ENCODE data around the gene CHD2.
A peak's percentile ranks its signal among the peaks of the same experiment; 100 is the strongest.

Gene CHD2

GRCh38 chr15:92886815-92887214 is 13.3 kb upstream of the CHD2 start:
- H4K20me1 ChIP-seq (ENCODE audit: insufficient read depth) = peaks cover 15% of the 10 kb centered on the region
- peak overlapping the region; percentile 88 for H3K4me2 ChIP-seq
- peaks cover 53% of the 10 kb centered on the region for H3K36me3 ChIP-seq (ENCODE audit: insufficient read depth)
- no peaks in the 10 kb centered on the region for H3K27me3 ChIP-seq (ENCODE audit: insufficient read depth, low read depth)
- H3K27ac ChIP-seq = peak overlapping the region; percentile 95
- H3K4me1 ChIP-seq (ENCODE audit: low read depth, poor library complexity, severe bottlenecking) = peaks cover 62% of the 10 kb centered on the region
- no peak overlapping the region for H2AFZ ChIP-seq (ENCODE audit: low read depth)
- peak overlapping the region; percentile 98 for H3K9ac ChIP-seq
- H3K79me2 ChIP-seq (ENCODE audit: insufficient read depth, low read depth) = peaks cover 89% of the 10 kb centered on the region
- no peak overlapping the region for H3K4me3 ChIP-seq (IDR thresholded peaks at IDR 0.05; ENCODE audit: insufficient read depth, low read depth, low read length)
- no peak for TF ChIP-seq CTCF (conservative IDR thresholded peaks at IDR 0.05; ENCODE audit: low read depth, low read length)

GRCh38 chr15:92887869-92888268 is 12.3 kb upstream of the CHD2 start:
- peaks cover 99% of the 10 kb centered on the region for H3K79me2 ChIP-seq (ENCODE audit: insufficient read depth, low read depth)
- no peak overlapping the region for H2AFZ ChIP-seq (ENCODE audit: low read depth)
- H3K9ac ChIP-seq = peak overlapping the region; percentile 98
- H3K36me3 ChIP-seq (ENCODE audit: insufficient read depth) = peaks cover 61% of the 10 kb centered on the region
- H3K4me1 ChIP-seq (ENCODE audit: low read depth, poor library complexity, severe bottlenecking) = peaks cover 72% of the 10 kb centered on the region
- H3K4me3 ChIP-seq (IDR thresholded peaks at IDR 0.05; ENCODE audit: insufficient read depth, low read depth, low read length) = no peak overlapping the region
- peak overlapping the region; percentile 95; the same call in 1 of the 2 replicates for H3K27ac ChIP-seq
- peak overlapping the region; percentile 88 for H3K4me2 ChIP-seq
- peaks cover 15% of the 10 kb centered on the region for H4K20me1 ChIP-seq (ENCODE audit: insufficient read depth)
- no peaks in the 10 kb centered on the region for H3K27me3 ChIP-seq (ENCODE audit: insufficient read depth, low read depth)
- no peak for TF ChIP-seq CTCF (conservative IDR thresholded peaks at IDR 0.05; ENCODE audit: low read depth, low read length)

GRCh38 chr15:92889390-92890107 is 10.6 kb upstream of the CHD2 start:
- H3K9ac ChIP-seq = no peak overlapping the region
- H3K79me2 ChIP-seq (ENCODE audit: insufficient read depth, low read depth) = peaks cover 100% of the 10 kb centered on the region
- no peak overlapping the region for H2AFZ ChIP-seq (ENCODE audit: low read depth)
- H3K27me3 ChIP-seq (ENCODE audit: insufficient read depth, low read depth) = no peaks in the 10 kb centered on the region
- peaks cover 89% of the 10 kb centered on the region for H3K4me1 ChIP-seq (ENCODE audit: low read depth, poor library complexity, severe bottlenecking)
- H3K27ac ChIP-seq = peak overlapping the region; percentile 95; the same call in 1 of the 2 replicates
- TF ChIP-seq CTCF (conservative IDR thresholded peaks at IDR 0.05; ENCODE audit: low read depth, low read length) = no peak
- 0 out of 2 replicates have a peak overlapping the region, but pooled peaks have one; percentile 88 for H3K4me2 ChIP-seq
- peaks cover 21% of the 10 kb centered on the region for H4K20me1 ChIP-seq (ENCODE audit: insufficient read depth)
- no peak overlapping the region for H3K4me3 ChIP-seq (IDR thresholded peaks at IDR 0.05; ENCODE audit: insufficient read depth, low read depth, low read length)
- H3K36me3 ChIP-seq (ENCODE audit: insufficient read depth) = peaks cover 53% of the 10 kb centered on the region

GRCh38 chr15:92891533-92892200 is 8.5 kb upstream of the CHD2 start:
- Histone ChIP-seq H3K27me3 (ENCODE audit: insufficient read depth, low read depth) (no peaks in the 10 kb centered on the region), H3K4me1 (ENCODE audit: low read depth, poor library complexity, severe bottlenecking) (peaks cover 98% of the 10 kb centered on the region), H3K79me2 (ENCODE audit: insufficient read depth, low read depth) (peaks cover 100% of the 10 kb centered on the region), H3K36me3 (ENCODE audit: insufficient read depth) (peaks cover 49% of the 10 kb centered on the region), H4K20me1 (ENCODE audit: insufficient read depth) (peaks cover 11% of the 10 kb centered on the region), H3K4me3 (IDR thresholded peaks at IDR 0.05; ENCODE audit: insufficient read depth, low read depth, low read length) (no peak overlapping the region), H3K4me2 (0 out of 2 replicates have a peak overlapping the region, but pooled peaks have one; percentile 37), H3K9ac (0 out of 2 replicates have a peak overlapping the region, but pooled peaks have one; percentile 16), H3K27ac (peak overlapping the region; percentile 16; the same call in 1 of the 2 replicates), H2AFZ (ENCODE audit: low read depth) (no peak overlapping the region)
- TF ChIP-seq CTCF (conservative IDR thresholded peaks at IDR 0.05; ENCODE audit: low read depth, low read length) = no peak
